AG04450 (cell line): Measurements from ENCODE around the gene CIAPIN1. TPM values are rescaled to one million over a fixed set of nuclear protein-coding genes. Genes with fewer than 3 reads are reported as not detected.

Source experiments
- CTCF ChIA-PET: fragments of 300-600, 350-600 bp; formaldehyde crosslinking; extraction: SDS; loops from one replicate; lab custom pipeline; 2022; ENCODE audit warnings: antibody characterized with exemption, inconsistent platforms; lab: Charles Lee
- POLR2A ChIA-PET: fragments of 350-600 bp; formaldehyde crosslinking; extraction: SDS; loops from one replicate; lab custom pipeline; 2021; ENCODE audit warnings: antibody characterized with exemption, inconsistent platforms; lab: Yijun Ruan, JAX
- DNase-seq: peaks from one replicate; pipeline ENCODE4 v3.0.0-alpha.2; 2011; ENCODE audit warnings: low read depth, low spot score
- H3K27ac ChIP-seq: one replicate; pipeline ENCODE4 v1.5.1; 2012; ENCODE audit warnings: low read depth, low read length, control low read depth
- H3K27me3 ChIP-seq: one replicate; pipeline ENCODE4 v1.6.0; 2012; ENCODE audit warnings: low read length; ENCODE audit not compliant: control insufficient read depth, insufficient read depth
- H3K4me3 ChIP-seq: 2 replicates; pipeline ENCODE4 v1.5.1; 2011; ENCODE audit warnings: mild to moderate bottlenecking, low read depth, low read length, control low read depth
- H3K9me3 ChIP-seq: 2 replicates; pipeline ENCODE4 v1.5.1; 2012; ENCODE audit warnings: low read length; ENCODE audit not compliant: control insufficient read depth, insufficient read depth
- CTCF ChIP-seq: IDR thresholded peaks from 2 replicates; pipeline ENCODE4 v1.5.1; 2011; ENCODE audit warnings: low read depth, low read length, control low read depth, inconsistent platforms
- polyA plus RNA-seq: library from polyadenylated mRNA; depleted of rRNA; stranded (reverse); fragments of >200 nt; gene quantifications from 2 replicates; pipeline ENCODE4 v1.2.3, GENCODE V29; 2011

Gene CIAPIN1
- polyA plus RNA-seq, 1 experiment: 48.6 TPM

GRCh38 chr16:57394444-57394843 is 52.7 kb downstream of the CIAPIN1 start:
- ChIA-PET CTCF (interaction anchor here (0.5 to 1.0 kb wide), 3 partner anchors 22 to 103 kb away, joined by 3 to 4 read pairs (median 3); no protein-coding TSS in a partner anchor), POLR2A (no interaction called here)
- H3K27me3 ChIP-seq: peaks cover 24% of the 10 kb centered on the region
- H3K4me3 ChIP-seq: no peak overlapping the region
- peaks cover 9% of the 10 kb centered on the region; the same call in 1 of the 2 replicates for H3K9me3 ChIP-seq
- H3K27ac ChIP-seq: no peak overlapping the region
- TF ChIP-seq CTCF: no peak
- no peak for DNase-seq

GRCh38 chr16:57392694-57393093 is 54.5 kb downstream of the CIAPIN1 start:
- CTCF ChIA-PET: interaction anchor here (1.9 kb wide), 1 partner anchor 24 kb away, joined by 11 read pairs; no protein-coding TSS in a partner anchor
- no peak for TF ChIP-seq CTCF
- Histone ChIP-seq H3K27ac (no peak overlapping the region), H3K27me3 (peaks cover 25% of the 10 kb centered on the region), H3K9me3 (peaks cover 9% of the 10 kb centered on the region; the same call in 1 of the 2 replicates), H3K4me3 (no peak overlapping the region)
- no peak for DNase-seq
- POLR2A ChIA-PET: interaction anchor here (0.6 kb wide), 1 partner anchor 26 kb away, joined by 5 read pairs; no protein-coding TSS in a partner anchor

- Histone ChIP-seq H3K27ac (no peak overlapping the region), H3K4me3 (no peak overlapping the region), H3K9me3 (peaks cover 9% of the 10 kb centered on the region; the same call in 1 of the 2 replicates), H3K27me3 (peaks cover 31% of the 10 kb centered on the region)
- CTCF ChIA-PET: interaction anchor here (0.6 to 1.9 kb wide), 3 partner anchors 25 to 184 kb away, joined by 3 to 11 read pairs (median 3); no protein-coding TSS in a partner anchor
- POLR2A ChIA-PET: no interaction called here
- TF ChIP-seq CTCF: no peak
- DNase-seq: no peak
Measured at GRCh38 chr16:57391708-57392107, 55.5 kb downstream of the CIAPIN1 start.

- ChIA-PET CTCF (interaction anchor here (0.6 to 1.9 kb wide), 3 partner anchors 25 to 96 kb away, joined by 3 to 11 read pairs (median 3); no protein-coding TSS in a partner anchor), POLR2A (no interaction called here)
- Histone ChIP-seq H3K9me3 (peaks cover 9% of the 10 kb centered on the region; the same call in 1 of the 2 replicates), H3K4me3 (no peak overlapping the region), H3K27me3 (peaks cover 34% of the 10 kb centered on the region), H3K27ac (no peak overlapping the region)
- DNase-seq: no peak
- no peak for TF ChIP-seq CTCF
Measured at GRCh38 chr16:57391300-57391699, 55.9 kb downstream of the CIAPIN1 start.

GRCh38 chr16:57390636-57391295 is 56.4 kb downstream of the CIAPIN1 start:
- ChIA-PET POLR2A (no interaction called here), CTCF (interaction anchor here (0.6 to 1.9 kb wide), 3 partner anchors 26 to 96 kb away, joined by 3 to 11 read pairs (median 3); no protein-coding TSS in a partner anchor)
- H3K27ac ChIP-seq: no peak overlapping the region
- no peak for TF ChIP-seq CTCF
- H3K4me3 ChIP-seq: no peak overlapping the region
- H3K9me3 ChIP-seq: peaks cover 9% of the 10 kb centered on the region; the same call in 1 of the 2 replicates
- peaks cover 36% of the 10 kb centered on the region for H3K27me3 ChIP-seq
- no peak for DNase-seq
